H9 (cell line): ENCODE data around the gene SPINK13. TPM values are rescaled to one million over a fixed set of nuclear protein-coding genes. Genes with fewer than 3 reads are reported as not detected.

ENCODE experiments used
- DNase-seq: peaks from one replicate; pipeline ENCODE4 v3.0.0-alpha.2; 2017
- H2AFZ ChIP-seq: one replicate; pipeline ENCODE4 v1.6.1; 2013; ENCODE audit warnings: mild to moderate bottlenecking, low read length, control low read depth, moderate library complexity
- H2AK5ac ChIP-seq: 2 replicates; pipeline ENCODE4 v1.6.1; 2013; ENCODE audit warnings: low read length, control low read depth, mixed read lengths; ENCODE audit not compliant: insufficient read length
- H2BK120ac ChIP-seq: one replicate; pipeline ENCODE4 v1.6.1; 2013; ENCODE audit warnings: low read depth, mild to moderate bottlenecking, low read length, control low read depth, inconsistent platforms; ENCODE audit not compliant: poor library complexity, severe bottlenecking
- H2BK12ac ChIP-seq: 2 replicates; pipeline ENCODE4 v1.6.1; 2013; ENCODE audit warnings: low read length, control low read depth, mixed read lengths, low read depth; ENCODE audit not compliant: insufficient read length
- H2BK15ac ChIP-seq: 2 replicates; pipeline ENCODE4 v1.6.1; 2013; ENCODE audit warnings: low read depth, low read length, control low read depth
- H2BK20ac ChIP-seq: one replicate; pipeline ENCODE4 v1.6.1; 2013; ENCODE audit warnings: low read depth, mild to moderate bottlenecking, low read length, control low read depth, inconsistent platforms; ENCODE audit not compliant: poor library complexity, severe bottlenecking
- H2BK5ac ChIP-seq: 2 replicates; pipeline ENCODE4 v1.6.1; 2013; ENCODE audit warnings: low read length, control low read depth, mixed read lengths; ENCODE audit not compliant: insufficient read length
- H3K14ac ChIP-seq: 2 replicates; pipeline ENCODE4 v1.6.1; 2013; ENCODE audit warnings: low read length, control low read depth; ENCODE audit not compliant: insufficient read depth
- H3K18ac ChIP-seq: 2 replicates; pipeline ENCODE4 v1.6.1; 2013; ENCODE audit warnings: low read depth, mild to moderate bottlenecking, mixed read lengths, low read length, control low read depth; ENCODE audit not compliant: insufficient read length
- H3K23ac ChIP-seq: 2 replicates; pipeline ENCODE4 v1.6.1; 2013; ENCODE audit warnings: low read length, control low read depth, mixed read lengths, low read depth; ENCODE audit not compliant: insufficient read length
- H3K23me2 ChIP-seq: 2 replicates; pipeline ENCODE4 v1.6.1; 2013; ENCODE audit warnings: low read depth, mild to moderate bottlenecking, mixed read lengths, low read length, control low read depth; ENCODE audit not compliant: insufficient read length, poor library complexity, severe bottlenecking
- H3K27ac ChIP-seq: 2 replicates; pipeline ENCODE4 v1.5.1; 2013; ENCODE audit warnings: low read length, control low read depth, mixed read lengths, low read depth; ENCODE audit not compliant: insufficient read length
- H3K27me3 ChIP-seq: 2 replicates; pipeline ENCODE4 v1.6.1; 2013; ENCODE audit warnings: low read length, control low read depth, inconsistent platforms; ENCODE audit not compliant: insufficient read depth
- H3K4ac ChIP-seq: 2 replicates; pipeline ENCODE4 v1.6.1; 2013; ENCODE audit warnings: low read depth, mild to moderate bottlenecking, control low read depth, inconsistent platforms, low read length, moderate library complexity
- H3K4me1 ChIP-seq: 2 replicates; pipeline ENCODE4 v1.6.1; 2013; ENCODE audit warnings: low read length, control low read depth, inconsistent platforms; ENCODE audit not compliant: insufficient read depth
- H3K4me2 ChIP-seq: 2 replicates; pipeline ENCODE4 v1.6.1; 2013; ENCODE audit warnings: low read length, control low read depth, mixed read lengths; ENCODE audit not compliant: insufficient read length, insufficient read depth
- H3K56ac ChIP-seq: 2 replicates; pipeline ENCODE4 v1.6.1; 2013; ENCODE audit warnings: low read depth, mild to moderate bottlenecking, mixed read lengths, low read length, control low read depth; ENCODE audit not compliant: insufficient read length
- H3K79me1 ChIP-seq: 2 replicates; pipeline ENCODE4 v1.6.1; 2013; ENCODE audit warnings: low read depth, mild to moderate bottlenecking, moderate library complexity, low read length, control low read depth, inconsistent platforms; ENCODE audit not compliant: insufficient read depth, poor library complexity, severe bottlenecking
- H3K79me2 ChIP-seq: 2 replicates; pipeline ENCODE4 v1.6.1; 2013; ENCODE audit warnings: low read length, control low read depth, inconsistent platforms; ENCODE audit not compliant: insufficient read depth
- H3K9ac ChIP-seq: 2 replicates; pipeline ENCODE4 v1.6.1; 2013; ENCODE audit warnings: low read length, control low read depth, mixed read lengths; ENCODE audit not compliant: insufficient read length; ENCODE audit errors: extremely low read depth
- H3K9me3 ChIP-seq: one replicate; pipeline ENCODE4 v1.6.1; 2013; ENCODE audit warnings: low read depth, low read length, inconsistent platforms; ENCODE audit not compliant: control insufficient read depth
- H3T11ph ChIP-seq: one replicate; pipeline ENCODE4 v1.6.1; 2013; ENCODE audit warnings: mild to moderate bottlenecking, low read length, control low read depth, inconsistent platforms
- H4K20me1 ChIP-seq: one replicate; pipeline ENCODE4 v1.6.1; 2013; ENCODE audit not compliant: control insufficient read depth, insufficient read length, insufficient read depth
- H4K5ac ChIP-seq: 2 replicates; pipeline ENCODE4 v1.6.1; 2013; ENCODE audit warnings: low read depth, mild to moderate bottlenecking, mixed read lengths, low read length, control low read depth; ENCODE audit not compliant: insufficient read length
- H4K8ac ChIP-seq: replicated peaks from 2 replicates; pipeline ENCODE4 v1.6.1; 2013; ENCODE audit warnings: low read length, control low read depth, mixed read lengths, low read depth; ENCODE audit not compliant: insufficient read length
- H4K91ac ChIP-seq: 2 replicates; pipeline ENCODE4 v1.6.1; 2013; ENCODE audit warnings: low read depth, mild to moderate bottlenecking, moderate library complexity, mixed read lengths, low read length, control low read depth; ENCODE audit not compliant: insufficient read length
- H3K27ac Mint-ChIP-seq, 3 experiments: 2 replicates in 2 of 3; 3 replicates in 1 of 3; pipeline ENCODE4 v1.8.0; 2020 to 2021; ENCODE audit warnings: mixed read lengths in 3 of 3, mild to moderate bottlenecking in 1 of 3, moderate library complexity in 1 of 3
- H3K27me3 Mint-ChIP-seq: 2 replicates; pipeline ENCODE4 v1.8.0; 2021; ENCODE audit warnings: low read depth, mild to moderate bottlenecking, moderate library complexity, mixed read lengths
- H3K36me3 Mint-ChIP-seq, 3 experiments: 2 replicates in 2 of 3; 3 replicates in 1 of 3; pipeline ENCODE4 v1.8.0; 2020 to 2021; ENCODE audit warnings: low read depth in 3 of 3, mixed read lengths in 3 of 3; ENCODE audit not compliant: insufficient read depth in 1 of 3
- H3K4me1 Mint-ChIP-seq, 2 experiments: 2 replicates each; pipeline ENCODE4 v1.8.0; 2020; ENCODE audit warnings: mixed read lengths in 2 of 2
- H3K4me3 Mint-ChIP-seq, 2 experiments: 2 replicates in 1 of 2; 3 replicates in 1 of 2; pipeline ENCODE4 v1.8.0; 2020 to 2021; ENCODE audit warnings: mild to moderate bottlenecking in 2 of 2, mixed read lengths in 2 of 2, moderate library complexity in 1 of 2
- H3K9me3 Mint-ChIP-seq, 2 experiments: 2 replicates in 1 of 2; 3 replicates in 1 of 2; pipeline ENCODE4 v1.8.0; 2020; ENCODE audit warnings: mild to moderate bottlenecking in 2 of 2, mixed read lengths in 2 of 2, moderate library complexity in 1 of 2
- WGBS: extraction: QIAGEN DNeasy Blood & Tissue Kit; methylation state at CpG from one replicate; pipeline ENCODE4 v1.1.7; 2013; ENCODE audit warnings: missing lambda C conversion rate, low lambda C conversion rate, mixed read lengths; ENCODE audit not compliant: insufficient read length; ENCODE audit errors: extremely low coverage; 5-methylcytosine and 5-hydroxymethylcytosine counted together
- total RNA-seq: library from RNA; stranded (reverse); gene quantifications from 2 replicates; pipeline ENCODE4 v1.2.1, GENCODE V29; 2021
- TF ChIP-seq, protein P1 (sequence below): fragments of 200-600 bp; sonication (generic); conservative IDR thresholded peaks from 3 replicates; pipeline ENCODE4 v1.8.0; 2021; ENCODE audit warnings: antibody characterized with exemption, mild to moderate bottlenecking

The SPINK13 gene
- total RNA-seq, 1 experiment from 2014 or later = not detected

DNA sequence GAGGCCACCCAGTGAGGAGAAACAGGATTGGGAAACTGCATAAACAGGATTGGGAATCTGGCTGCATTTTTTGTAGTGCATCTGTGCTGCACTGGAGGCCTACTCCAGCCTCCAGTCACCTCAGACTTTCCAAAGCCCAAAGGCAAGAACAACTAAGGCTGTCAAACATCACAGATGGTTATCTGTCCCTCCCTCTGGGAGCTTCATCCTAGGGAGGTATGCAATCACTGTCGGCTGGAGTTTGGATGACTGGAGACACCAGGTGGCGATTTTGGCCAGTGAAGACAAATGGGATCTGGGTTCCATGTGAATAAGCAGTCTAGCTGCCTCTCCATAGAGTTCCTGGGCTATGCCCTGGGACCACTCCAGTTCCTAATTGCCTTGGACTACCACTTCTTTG lies 9.3 kb upstream of the SPINK13 start:
- Histone ChIP-seq H2BK15ac (no peak overlapping the region), H3K27ac (no peak overlapping the region), H3K4ac (no peak overlapping the region), H3K56ac (no peak overlapping the region), H4K8ac (no peak overlapping the region), H4K20me1 (no peaks in the 10 kb centered on the region), H3K4me1 (no peaks in the 10 kb centered on the region), H3K23me2 (no peaks in the 10 kb centered on the region), H3K4me2 (no peak overlapping the region), H2AFZ (no peak overlapping the region), H3K23ac (no peak overlapping the region), H3K14ac (no peak overlapping the region), H3T11ph (no peak overlapping the region), H3K27me3 (no peaks in the 10 kb centered on the region), H2BK12ac (no peak overlapping the region), H3K79me2 (no peaks in the 10 kb centered on the region), H2AK5ac (no peak overlapping the region), H4K5ac (no peak overlapping the region), H3K9me3 (no peaks in the 10 kb centered on the region), H4K91ac (no peak overlapping the region), H3K79me1 (no peaks in the 10 kb centered on the region), H2BK120ac (no peak overlapping the region), H3K9ac (no peak overlapping the region), H2BK20ac (no peak overlapping the region), H3K18ac (no peak overlapping the region), H2BK5ac (no peak overlapping the region)
- H3K27ac Mint-ChIP-seq = no peak overlapping the region
- WGBS = no CpG with 5 or more reads among the region's 2 CpGs
- TF ChIP-seq, protein P1, sequence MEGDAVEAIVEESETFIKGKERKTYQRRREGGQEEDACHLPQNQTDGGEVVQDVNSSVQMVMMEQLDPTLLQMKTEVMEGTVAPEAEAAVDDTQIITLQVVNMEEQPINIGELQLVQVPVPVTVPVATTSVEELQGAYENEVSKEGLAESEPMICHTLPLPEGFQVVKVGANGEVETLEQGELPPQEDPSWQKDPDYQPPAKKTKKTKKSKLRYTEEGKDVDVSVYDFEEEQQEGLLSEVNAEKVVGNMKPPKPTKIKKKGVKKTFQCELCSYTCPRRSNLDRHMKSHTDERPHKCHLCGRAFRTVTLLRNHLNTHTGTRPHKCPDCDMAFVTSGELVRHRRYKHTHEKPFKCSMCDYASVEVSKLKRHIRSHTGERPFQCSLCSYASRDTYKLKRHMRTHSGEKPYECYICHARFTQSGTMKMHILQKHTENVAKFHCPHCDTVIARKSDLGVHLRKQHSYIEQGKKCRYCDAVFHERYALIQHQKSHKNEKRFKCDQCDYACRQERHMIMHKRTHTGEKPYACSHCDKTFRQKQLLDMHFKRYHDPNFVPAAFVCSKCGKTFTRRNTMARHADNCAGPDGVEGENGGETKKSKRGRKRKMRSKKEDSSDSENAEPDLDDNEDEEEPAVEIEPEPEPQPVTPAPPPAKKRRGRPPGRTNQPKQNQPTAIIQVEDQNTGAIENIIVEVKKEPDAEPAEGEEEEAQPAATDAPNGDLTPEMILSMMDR = no peak
- H3K27me3 Mint-ChIP-seq = peaks cover 2% of the 10 kb centered on the region; the same call in 1 of the 2 replicates
- no peak overlapping the region for H3K4me3 Mint-ChIP-seq
- no peak for DNase-seq
- no peaks in the 10 kb centered on the region for H3K4me1 Mint-ChIP-seq
- H3K9me3 Mint-ChIP-seq = peaks cover 19 to 21% of the 10 kb centered on the region in 2 experiments
- peaks cover 0 to 7% (median 4%) of the 10 kb centered on the region in 3 experiments; a peak in 3 of 7 replicates for H3K36me3 Mint-ChIP-seq
